ENCODE measurements around the gene USP7. TPM values are rescaled to one million over a fixed set of nuclear protein-coding genes. Genes with fewer than 3 reads are reported as not detected.

The USP7 gene
- total and polyA plus RNA-seq, 2 experiments from 2014 or later: 13.3 to 30.6 TPM

DNA sequence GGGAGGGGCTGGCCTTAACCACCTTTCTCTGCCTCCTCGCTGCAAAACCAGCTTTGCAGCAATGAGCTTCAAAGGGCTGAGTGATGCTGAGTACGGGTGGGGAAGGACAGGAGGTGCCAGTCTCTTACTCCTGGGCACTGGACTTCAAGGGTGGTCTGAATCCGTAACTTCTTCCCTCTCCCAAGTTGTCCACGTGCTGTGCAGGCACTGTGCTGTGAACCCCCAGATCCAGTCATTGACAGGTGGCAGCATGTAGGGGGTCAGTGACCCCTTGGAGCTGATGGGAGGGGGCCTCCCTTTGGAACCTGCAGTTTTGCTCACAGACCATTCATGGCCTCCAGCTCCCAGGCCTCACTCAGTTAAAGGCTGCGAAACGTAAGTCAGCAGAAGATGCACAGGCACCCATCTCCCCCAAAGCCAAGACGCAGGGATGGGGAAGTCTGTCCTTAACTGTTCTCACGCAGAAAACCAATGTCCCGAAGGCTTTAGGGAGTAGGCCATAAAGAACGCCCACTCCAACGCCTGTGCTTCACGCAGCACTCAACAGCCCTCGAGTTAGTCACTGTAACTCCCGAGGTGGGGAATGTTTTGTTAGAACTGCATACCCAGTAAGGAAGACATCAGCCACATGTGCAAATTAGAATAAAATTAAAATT, 73.7 kb downstream of the USP7 start:
- H3K4me3 ChIP-seq: no peak overlapping the region
- no peak overlapping the region for H3K4me2 ChIP-seq (ENCODE audit: unreplicated experiment)
- peaks cover 30% of the 10 kb centered on the region for H3K4me1 ChIP-seq (ENCODE audit: insufficient read depth)
- H3K79me2 ChIP-seq (ENCODE audit: insufficient read depth): no peaks in the 10 kb centered on the region
- H3K27me3 ChIP-seq (replicated peaks; ENCODE audit: insufficient read depth): no peaks in the 10 kb centered on the region
- H3K9me3 ChIP-seq (ENCODE audit: low read depth): no peaks in the 10 kb centered on the region
- peaks cover 39% of the 10 kb centered on the region; the same call in 1 of the 2 replicates for H3K36me3 ChIP-seq (ENCODE audit: low read depth)
- no peak for DNase-seq
- no peaks in the 10 kb centered on the region for H3K9me2 ChIP-seq (ENCODE audit: insufficient read depth)
- H2AFZ ChIP-seq: no peak overlapping the region
- in situ Hi-C loops (cut with MboI): loop anchor here (10.0 kb wide), 2 partner anchors 115 to 235 kb away; no protein-coding TSS in a partner anchor
- peaks cover 32% of the 10 kb centered on the region for H3F3A ChIP-seq (ENCODE audit: insufficient read depth)
- TF ChIP-seq EZH2phosphoT487 (IDR thresholded peaks at IDR 0.05; ENCODE audit: insufficient read depth, low read depth): no peak
- TF ChIP-seq EZH2 (IDR thresholded peaks at IDR 0.05; ENCODE audit: insufficient read depth, poor library complexity, severe bottlenecking): no peak
- H3K9ac ChIP-seq: no peak overlapping the region
- H3K27ac ChIP-seq: no peak overlapping the region
- no peaks in the 10 kb centered on the region for H4K20me1 ChIP-seq (ENCODE audit: insufficient read depth)
- 79 to 83% methylated on average over 14 of the region's 14 CpGs for WGBS, 2 experiments (ENCODE audit: low coverage in 1 of 2, low lambda C conversion rate in 2 of 2, missing lambda C conversion rate in 2 of 2)

DNA sequence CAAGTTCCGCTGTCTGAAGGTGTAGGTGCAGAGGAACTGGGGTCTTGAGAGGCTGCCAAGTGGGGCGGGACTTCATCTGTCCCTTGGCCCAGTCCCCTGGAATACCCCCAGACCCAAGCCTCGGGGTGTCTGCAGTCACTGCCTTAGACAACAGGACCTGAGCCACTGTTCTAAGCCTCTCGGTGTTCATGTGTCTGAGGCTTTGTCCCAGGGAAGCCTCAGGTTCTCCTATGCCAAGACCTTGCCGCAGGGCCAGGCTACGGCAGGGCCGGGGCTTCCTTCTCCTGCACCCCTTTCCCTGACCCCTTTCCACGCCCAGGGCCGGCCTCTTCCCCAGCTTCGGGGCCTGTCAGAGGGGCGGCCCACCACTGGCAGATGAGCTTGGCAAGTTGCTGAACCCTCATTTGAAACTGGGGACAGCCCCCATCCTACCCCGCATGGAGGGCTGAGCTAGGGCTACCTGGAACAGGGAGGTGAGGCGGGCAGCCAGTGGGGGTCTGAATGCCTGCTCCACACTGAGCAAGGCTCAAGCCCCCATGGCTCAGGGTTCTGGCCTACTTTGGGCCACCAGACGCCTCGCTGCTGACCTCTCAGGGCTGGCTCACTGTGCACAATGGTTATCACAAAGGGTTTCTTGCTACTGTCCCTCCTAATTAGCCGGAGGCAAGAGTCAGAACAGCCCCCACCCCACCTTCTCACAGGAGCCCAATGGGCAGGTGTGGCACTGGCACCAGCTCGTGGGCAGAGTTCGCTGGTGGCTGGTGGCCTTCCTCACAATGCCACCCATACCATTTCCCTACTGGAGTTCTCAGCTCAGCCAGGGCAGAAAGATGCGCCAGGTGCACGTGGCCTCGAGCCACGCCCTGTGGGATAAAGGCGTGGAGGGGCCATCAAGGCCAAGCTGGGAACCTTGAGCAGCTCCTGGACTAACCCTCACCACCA, 74.5 kb downstream of the USP7 start:
- 0 out of 2 replicates have a peak overlapping the region, but pooled peaks have one; percentile 22 for H3K27ac ChIP-seq
- no peak for DNase-seq
- no peaks in the 10 kb centered on the region for H3K27me3 ChIP-seq (replicated peaks; ENCODE audit: insufficient read depth)
- H4K20me1 ChIP-seq (ENCODE audit: insufficient read depth): no peaks in the 10 kb centered on the region
- WGBS, 2 experiments (ENCODE audit: low coverage in 1 of 2, low lambda C conversion rate in 2 of 2, missing lambda C conversion rate in 2 of 2): 83 to 84% methylated on average over 22 to 23 of the region's 23 CpGs
- H2AFZ ChIP-seq: no peak overlapping the region
- TF ChIP-seq EZH2 (IDR thresholded peaks at IDR 0.05; ENCODE audit: insufficient read depth, poor library complexity, severe bottlenecking) (no peak), EZH2phosphoT487 (IDR thresholded peaks at IDR 0.05; ENCODE audit: insufficient read depth, low read depth) (no peak)
- no peak overlapping the region for H3K4me3 ChIP-seq
- H3K9me3 ChIP-seq (ENCODE audit: low read depth): no peaks in the 10 kb centered on the region
- peaks cover 32% of the 10 kb centered on the region for H3F3A ChIP-seq (ENCODE audit: insufficient read depth)
- H3K79me2 ChIP-seq (ENCODE audit: insufficient read depth): no peaks in the 10 kb centered on the region
- in situ Hi-C loops (cut with MboI): loop anchor here (10.0 kb wide), 1 partner anchor 234 kb away; no protein-coding TSS in a partner anchor
- peaks cover 31% of the 10 kb centered on the region; the same call in 1 of the 2 replicates for H3K36me3 ChIP-seq (ENCODE audit: low read depth)
- no peak overlapping the region for H3K9ac ChIP-seq
- H3K4me1 ChIP-seq (ENCODE audit: insufficient read depth): peaks cover 33% of the 10 kb centered on the region
- no peak overlapping the region for H3K4me2 ChIP-seq (ENCODE audit: unreplicated experiment)
- H3K9me2 ChIP-seq (ENCODE audit: insufficient read depth): no peaks in the 10 kb centered on the region

DNA sequence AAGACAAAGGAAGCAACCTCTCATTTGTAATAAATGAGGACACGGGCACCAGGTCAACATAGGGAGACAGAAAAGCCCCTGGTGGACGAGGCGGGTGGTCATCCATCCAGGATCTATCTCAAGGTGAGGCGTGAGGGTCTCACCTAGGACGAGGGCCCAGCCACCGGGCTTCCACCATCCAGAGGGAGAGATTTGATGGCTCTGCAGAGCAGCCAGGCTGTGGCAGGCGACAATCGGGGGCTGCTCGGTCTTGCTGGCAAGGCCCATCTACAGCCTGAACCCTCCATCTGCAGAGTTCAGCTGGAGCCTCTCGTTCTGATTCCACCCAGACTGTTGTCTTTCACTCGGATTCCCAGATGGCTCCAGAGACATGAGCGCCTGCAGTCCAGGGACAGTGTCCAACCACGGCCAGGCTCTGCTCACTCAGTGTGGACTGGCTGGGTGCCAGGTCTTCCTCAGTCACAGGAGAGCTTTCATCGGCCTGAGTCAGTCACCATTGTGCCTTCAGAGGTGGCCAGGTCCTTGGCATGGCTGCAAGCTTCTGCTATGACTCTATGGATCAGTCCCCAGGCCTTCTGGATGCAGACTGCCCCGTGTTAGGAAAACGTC, 75.7 kb downstream of the USP7 start:
- H3K36me3 ChIP-seq (ENCODE audit: low read depth): peaks cover 20% of the 10 kb centered on the region; the same call in 1 of the 2 replicates
- H3K27ac ChIP-seq: peak overlapping the region; percentile 22
- 50 to 51% methylated on average over 15 to 16 of the region's 16 CpGs for WGBS, 2 experiments (ENCODE audit: low coverage in 1 of 2, low lambda C conversion rate in 2 of 2, missing lambda C conversion rate in 2 of 2)
- H3K4me1 ChIP-seq (ENCODE audit: insufficient read depth): peaks cover 33% of the 10 kb centered on the region
- peak; percentile 93 for DNase-seq
- H3K4me3 ChIP-seq: no peak overlapping the region
- no peaks in the 10 kb centered on the region for H3K79me2 ChIP-seq (ENCODE audit: insufficient read depth)
- no peaks in the 10 kb centered on the region for H3K27me3 ChIP-seq (replicated peaks; ENCODE audit: insufficient read depth)
- H4K20me1 ChIP-seq (ENCODE audit: insufficient read depth): no peaks in the 10 kb centered on the region
- no peak overlapping the region for H3K9ac ChIP-seq
- TF ChIP-seq EZH2phosphoT487 (IDR thresholded peaks at IDR 0.05; ENCODE audit: insufficient read depth, low read depth) (no peak), EZH2 (IDR thresholded peaks at IDR 0.05; ENCODE audit: insufficient read depth, poor library complexity, severe bottlenecking) (no peak)
- H3K4me2 ChIP-seq (ENCODE audit: unreplicated experiment): no peak overlapping the region
- no peaks in the 10 kb centered on the region for H3K9me3 ChIP-seq (ENCODE audit: low read depth)
- in situ Hi-C loops (cut with MboI): loop anchor here (10.0 kb wide), 1 partner anchor 233 kb away; no protein-coding TSS in a partner anchor
- no peaks in the 10 kb centered on the region for H3K9me2 ChIP-seq (ENCODE audit: insufficient read depth)
- H2AFZ ChIP-seq: no peak overlapping the region
- H3F3A ChIP-seq (ENCODE audit: insufficient read depth): peaks cover 27% of the 10 kb centered on the region

GRCh38 chr16:8887431-8887765, 76.3 kb downstream of the USP7 start:
- Histone ChIP-seq H3K9me3 (ENCODE audit: low read depth) (no peaks in the 10 kb centered on the region), H3K4me3 (no peak overlapping the region), H3K4me1 (ENCODE audit: insufficient read depth) (peaks cover 33% of the 10 kb centered on the region), H4K20me1 (ENCODE audit: insufficient read depth) (no peaks in the 10 kb centered on the region), H3K4me2 (ENCODE audit: unreplicated experiment) (no peak overlapping the region), H3K9ac (no peak overlapping the region), H3K27ac (no peak overlapping the region), H3F3A (ENCODE audit: insufficient read depth) (peaks cover 22% of the 10 kb centered on the region), H3K27me3 (replicated peaks; ENCODE audit: insufficient read depth) (no peaks in the 10 kb centered on the region), H3K79me2 (ENCODE audit: insufficient read depth) (no peaks in the 10 kb centered on the region), H3K9me2 (ENCODE audit: insufficient read depth) (no peaks in the 10 kb centered on the region), H3K36me3 (ENCODE audit: low read depth) (peaks cover 13% of the 10 kb centered on the region; the same call in 1 of the 2 replicates), H2AFZ (no peak overlapping the region)
- in situ Hi-C loops (cut with MboI): loop anchor here (10.0 kb wide), 1 partner anchor 233 kb away; no protein-coding TSS in a partner anchor
- no peak for TF ChIP-seq EZH2phosphoT487 (IDR thresholded peaks at IDR 0.05; ENCODE audit: insufficient read depth, low read depth)
- no peak for TF ChIP-seq EZH2 (IDR thresholded peaks at IDR 0.05; ENCODE audit: insufficient read depth, poor library complexity, severe bottlenecking)
- WGBS, 2 experiments (ENCODE audit: low coverage in 1 of 2, low lambda C conversion rate in 2 of 2, missing lambda C conversion rate in 2 of 2): 90 to 93% methylated on average over 6 of the region's 6 CpGs
- DNase-seq: no peak

Measured in GM23248 (cell line).